Measurements from ENCODE around the gene PLEKHS1.

The PLEKHS1 gene

GRCh38 chr10:113739031-113739430, 12.5 kb upstream of the PLEKHS1 start:
- TF ChIP-seq CTCF (IDR thresholded peaks at IDR 0.05; ENCODE audit: low read depth, low read length): no peak
- DNase-seq (ENCODE audit: low read depth, low spot score): no peak
- no peak overlapping the region for H3K4me3 ChIP-seq (ENCODE audit: low read depth, low read length)
- in situ Hi-C loops (cut with HindIII; ENCODE audit: low sequenced_read_pairs): no loop called here

- H3K4me3 ChIP-seq (ENCODE audit: low read depth, low read length): no peak overlapping the region
Measured at GRCh38 chr10:113739577-113739976, 11.9 kb upstream of the PLEKHS1 start.

GRCh38 chr10:113740850-113741249, 10.6 kb upstream of the PLEKHS1 start:
- no peak overlapping the region for H3K4me3 ChIP-seq (ENCODE audit: low read depth, low read length)
- no peak for TF ChIP-seq CTCF (IDR thresholded peaks at IDR 0.05; ENCODE audit: low read depth, low read length)
- no peak for DNase-seq (ENCODE audit: low read depth, low spot score)
- in situ Hi-C loops (cut with HindIII; ENCODE audit: low sequenced_read_pairs): no loop called here

More at GRCh38 chr10:113739577-113739976, 11.9 kb upstream of the PLEKHS1 start:
- no peak for TF ChIP-seq CTCF (IDR thresholded peaks at IDR 0.05; ENCODE audit: low read depth, low read length)
- in situ Hi-C loops (cut with HindIII; ENCODE audit: low sequenced_read_pairs): no loop called here
- no peak for DNase-seq (ENCODE audit: low read depth, low spot score)

GRCh38 chr10:113742466-113742865, 9.0 kb upstream of the PLEKHS1 start:
- in situ Hi-C loops (cut with HindIII; ENCODE audit: low sequenced_read_pairs): no loop called here
- no peak overlapping the region for H3K4me3 ChIP-seq (ENCODE audit: low read depth, low read length)
- TF ChIP-seq CTCF (IDR thresholded peaks at IDR 0.05; ENCODE audit: low read depth, low read length): no peak
- DNase-seq (ENCODE audit: low read depth, low spot score): no peak

GRCh38 chr10:113743594-113743993, 7.9 kb upstream of the PLEKHS1 start:
- DNase-seq (ENCODE audit: low read depth, low spot score): no peak
- TF ChIP-seq CTCF (IDR thresholded peaks at IDR 0.05; ENCODE audit: low read depth, low read length): no peak
- in situ Hi-C loops (cut with HindIII; ENCODE audit: low sequenced_read_pairs): no loop called here
- no peak overlapping the region for H3K4me3 ChIP-seq (ENCODE audit: low read depth, low read length)

GRCh38 chr10:113745374-113745773, 6.1 kb upstream of the PLEKHS1 start:
- TF ChIP-seq CTCF (IDR thresholded peaks at IDR 0.05; ENCODE audit: low read depth, low read length): no peak
- in situ Hi-C loops (cut with HindIII; ENCODE audit: low sequenced_read_pairs): no loop called here
- H3K4me3 ChIP-seq (ENCODE audit: low read depth, low read length): no peak overlapping the region
- DNase-seq (ENCODE audit: low read depth, low spot score): no peak
